CD1c-positive myeloid dendritic cell (primary cell): ENCODE results near the gene SLC9A6.

Source experiments
- DNase-seq: peaks from one replicate; pipeline ENCODE4 v3.0.0-alpha.2; 2016; ENCODE audit errors: extremely low spot score

The SLC9A6 gene

GRCh38 chrX:135985157-135985972 lies at the start of gene SLC9A6:
TSS of gene SLC9A6 (plus strand) at chrX:135985435. CDS start at chrX:135985659, 224 bp downstream.
- peak; percentile 66 for DNase-seq

- no peak for DNase-seq
Observed at GRCh38 chrX:135944486-135944885, 40.7 kb upstream of the SLC9A6 start.

- DNase-seq = no peak
Observed at GRCh38 chrX:135951291-135951690, 33.9 kb upstream of the SLC9A6 start.

- DNase-seq = no peak
Observed at GRCh38 chrX:135973025-135973547, 12.1 kb upstream of the SLC9A6 start.

- DNase-seq = peak; percentile 84
Observed at GRCh38 chrX:135973548-135974278, 11.5 kb upstream of the SLC9A6 start, which contains the start of gene MMGT1. TSS of gene MMGT1 (minus strand) at chrX:135973988. CDS start at chrX:135973675, 313 bp downstream.

DNA sequence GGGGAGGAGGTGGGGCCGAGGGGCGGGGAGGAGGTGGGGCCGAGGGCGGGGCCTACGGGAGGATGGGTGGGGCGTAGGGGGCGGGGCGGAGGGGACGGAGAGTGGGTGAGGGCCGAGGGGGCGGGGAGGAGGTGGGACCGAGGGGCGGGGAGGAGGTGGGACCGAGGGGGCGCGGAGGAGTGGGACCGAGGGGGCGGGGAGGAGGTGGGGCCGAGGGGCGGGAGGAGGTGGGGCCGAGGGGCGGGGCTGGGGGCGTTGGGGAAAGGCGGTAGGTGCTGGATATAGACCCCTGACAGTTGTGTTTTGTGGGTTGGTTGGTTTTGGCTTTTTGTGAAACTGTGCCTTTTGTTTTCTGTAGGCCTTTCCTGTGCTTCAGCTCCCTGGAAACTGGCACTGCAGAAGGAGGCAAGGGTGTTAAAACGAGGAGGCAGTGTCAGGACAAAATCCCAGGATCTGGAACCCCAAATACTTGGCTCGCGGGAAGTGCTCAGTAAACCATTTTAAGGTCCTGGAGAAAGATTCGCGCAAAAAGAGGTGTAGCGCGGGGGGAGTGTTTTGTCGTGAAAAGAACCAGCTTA lies 10.9 kb upstream of the SLC9A6 start:
- DNase-seq = no peak

GRCh38 chrX:135975421-135975820 lies 9.8 kb upstream of the SLC9A6 start:
- DNase-seq = no peak

DNA sequence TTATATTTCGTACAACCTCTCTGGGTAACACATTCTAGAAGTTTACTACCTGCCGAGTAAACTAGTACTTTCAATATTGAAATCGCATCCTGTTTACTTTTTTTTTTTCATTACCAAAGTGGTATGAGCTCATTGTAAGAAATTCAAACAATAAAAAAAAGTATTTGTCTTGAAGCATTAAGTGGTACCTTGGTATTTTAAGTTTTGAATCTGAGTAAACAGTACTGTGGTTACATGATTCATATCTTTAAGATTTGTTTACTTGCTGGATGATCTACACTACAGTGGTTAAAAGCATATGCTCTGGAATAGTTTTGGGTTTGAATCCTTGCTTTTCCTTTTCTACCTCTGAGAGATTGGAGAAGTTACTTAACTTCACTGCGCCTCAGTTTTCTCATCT lies 7.6 kb upstream of the SLC9A6 start:
- no peak for DNase-seq

GRCh38 chrX:135981010-135981409 lies 4.2 kb upstream of the SLC9A6 start:
- no peak for DNase-seq

GRCh38 chrX:135981668-135982067 lies 3.6 kb upstream of the SLC9A6 start:
- DNase-seq = no peak

DNA sequence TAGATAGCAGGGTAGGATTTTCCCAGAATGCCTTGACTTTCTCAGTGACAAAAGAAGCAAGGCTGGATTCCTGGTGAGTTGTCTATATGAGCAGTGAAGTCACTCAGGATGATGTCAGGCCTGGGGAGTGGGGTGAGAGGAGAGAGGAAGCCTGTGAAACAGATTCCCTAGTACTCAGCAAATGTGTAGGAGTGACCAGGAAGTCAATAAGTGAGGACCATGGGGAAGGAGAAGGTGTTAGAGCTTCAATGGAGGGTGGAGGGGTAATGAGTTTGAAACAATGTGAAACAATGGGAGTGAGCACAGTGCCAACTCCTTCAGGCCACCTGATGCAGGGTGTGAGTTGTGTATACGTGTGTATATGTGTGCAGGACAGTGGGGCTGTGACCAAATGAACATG lies 2.4 kb upstream of the SLC9A6 start:
- peak; percentile 56 for DNase-seq

DNA sequence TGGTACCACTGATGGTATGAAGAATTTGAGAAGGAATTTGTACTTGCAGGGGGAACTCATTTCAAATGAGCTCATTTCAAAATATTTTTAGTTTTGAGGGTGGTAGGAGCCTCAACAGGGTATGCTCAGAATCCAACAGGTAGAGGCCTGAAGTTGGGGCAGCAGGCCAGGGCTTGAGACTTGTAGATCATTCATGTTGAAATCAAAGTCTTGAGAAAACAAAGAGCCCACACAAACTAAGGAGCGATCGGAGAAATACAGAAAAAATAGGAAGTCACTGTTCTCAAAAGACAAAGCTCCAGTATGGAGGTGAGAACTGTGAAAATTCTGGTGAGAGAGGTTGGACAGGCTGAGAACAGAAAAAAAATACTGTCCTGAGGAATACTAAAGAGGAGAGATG lies 979 bp upstream of the SLC9A6 start:
- peak; percentile 18 for DNase-seq

DNA sequence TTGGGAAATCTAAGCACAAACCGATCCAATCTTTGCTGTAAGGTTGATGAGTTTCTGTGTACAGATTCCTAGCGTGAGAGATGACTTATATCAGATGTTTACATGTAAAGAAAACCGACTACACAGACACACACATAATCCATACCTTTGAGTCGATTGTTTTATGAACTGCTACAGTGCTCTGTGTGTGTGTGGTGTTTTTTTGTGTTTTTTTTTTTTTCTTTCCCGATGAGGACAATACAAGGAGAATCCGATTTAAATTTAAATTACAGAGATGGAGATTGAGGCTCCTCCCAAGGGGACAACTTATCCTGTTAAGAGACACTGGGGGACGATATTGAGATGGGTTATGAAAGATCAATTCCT lies 461 bp upstream of the SLC9A6 start:
- DNase-seq = peak; percentile 20

GRCh38 chrX:135985973-135986310 lies 707 bp downstream of the SLC9A6 start:
- no peak for DNase-seq

DNA sequence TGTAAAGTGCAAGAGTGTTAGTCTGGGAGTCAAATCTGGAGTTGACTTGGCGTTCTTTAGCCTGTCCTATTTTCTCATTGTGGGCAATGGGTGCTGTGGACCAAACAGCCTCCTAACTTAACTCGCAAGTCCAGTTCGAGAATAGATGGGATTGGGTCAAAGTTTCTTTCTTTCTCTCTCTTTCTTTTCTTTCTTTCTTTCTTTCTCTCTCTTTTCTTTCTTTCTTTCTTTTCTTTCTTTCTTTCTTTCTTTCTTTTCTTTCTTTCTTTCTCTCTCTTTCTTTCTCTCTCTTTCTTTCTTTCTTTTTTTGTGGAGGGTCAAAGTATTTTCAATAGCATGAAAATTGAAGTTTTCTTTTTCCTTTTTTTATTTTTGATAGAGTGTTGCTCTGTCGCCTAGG lies 3.0 kb downstream of the SLC9A6 start:
- no peak for DNase-seq

- no peak for DNase-seq
Observed at GRCh38 chrX:136015016-136015415, 29.8 kb downstream of the SLC9A6 start.

GRCh38 chrX:136016881-136017280 lies 31.6 kb downstream of the SLC9A6 start:
- no peak for DNase-seq

GRCh38 chrX:136019226-136019625 lies 34.0 kb downstream of the SLC9A6 start:
- DNase-seq = no peak

DNA sequence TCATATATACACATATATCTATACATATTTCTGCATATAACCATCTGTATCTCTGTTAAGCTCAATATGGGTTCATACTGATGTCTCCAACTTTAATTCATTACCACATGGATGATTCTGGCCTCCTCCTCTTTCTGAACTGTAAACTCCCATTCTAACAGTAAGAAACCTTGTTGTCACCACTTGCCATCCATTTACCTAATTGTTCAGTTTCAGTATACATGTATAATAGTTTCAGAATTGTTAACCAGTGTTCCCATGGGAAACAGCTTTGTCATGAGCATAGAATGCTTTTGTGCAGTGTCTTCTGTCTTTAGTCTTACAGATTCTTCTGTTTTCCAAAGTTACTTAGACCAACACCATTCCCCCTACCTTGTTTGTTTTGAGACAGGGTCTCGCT lies 35.9 kb downstream of the SLC9A6 start:
- no peak for DNase-seq

DNA sequence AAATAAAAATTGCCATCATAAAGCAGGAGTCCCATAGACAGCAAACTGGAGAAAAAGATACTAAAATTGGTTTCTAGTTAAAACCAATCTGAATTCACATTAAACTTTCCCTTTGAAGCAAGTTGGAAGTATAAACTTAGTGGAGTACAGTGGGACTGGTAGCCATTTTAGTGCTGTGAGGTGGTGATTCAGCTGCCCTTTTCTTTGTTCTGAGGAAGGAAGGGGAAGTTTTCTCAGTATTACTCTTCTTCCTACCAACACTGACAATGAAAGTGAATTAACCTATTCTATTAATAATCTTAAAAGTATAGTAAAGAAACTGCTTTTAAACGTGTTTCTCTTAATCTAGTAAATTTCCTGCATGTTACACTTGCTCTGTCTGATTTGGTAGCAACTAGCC lies 36.7 kb downstream of the SLC9A6 start:
- no peak for DNase-seq

DNA sequence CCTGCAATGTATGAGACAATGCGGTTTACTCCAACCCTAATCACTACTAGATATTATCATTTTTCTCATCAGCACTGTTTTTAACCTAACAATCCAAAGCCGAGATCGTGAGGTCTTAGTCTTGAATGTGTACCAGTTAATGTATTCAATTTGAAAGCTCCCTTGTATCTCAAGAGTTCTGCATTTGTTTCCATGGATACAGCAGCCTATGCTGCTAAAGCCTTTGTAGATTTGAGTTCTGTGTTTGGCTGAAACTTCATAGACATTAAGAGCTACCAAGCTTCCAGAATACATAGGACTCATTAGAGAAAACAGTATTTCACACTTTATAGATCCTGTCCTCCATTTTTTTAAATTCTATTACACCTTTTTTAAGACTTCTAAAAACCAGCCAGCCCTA lies 39.9 kb downstream of the SLC9A6 start:
- no peak for DNase-seq

DNA sequence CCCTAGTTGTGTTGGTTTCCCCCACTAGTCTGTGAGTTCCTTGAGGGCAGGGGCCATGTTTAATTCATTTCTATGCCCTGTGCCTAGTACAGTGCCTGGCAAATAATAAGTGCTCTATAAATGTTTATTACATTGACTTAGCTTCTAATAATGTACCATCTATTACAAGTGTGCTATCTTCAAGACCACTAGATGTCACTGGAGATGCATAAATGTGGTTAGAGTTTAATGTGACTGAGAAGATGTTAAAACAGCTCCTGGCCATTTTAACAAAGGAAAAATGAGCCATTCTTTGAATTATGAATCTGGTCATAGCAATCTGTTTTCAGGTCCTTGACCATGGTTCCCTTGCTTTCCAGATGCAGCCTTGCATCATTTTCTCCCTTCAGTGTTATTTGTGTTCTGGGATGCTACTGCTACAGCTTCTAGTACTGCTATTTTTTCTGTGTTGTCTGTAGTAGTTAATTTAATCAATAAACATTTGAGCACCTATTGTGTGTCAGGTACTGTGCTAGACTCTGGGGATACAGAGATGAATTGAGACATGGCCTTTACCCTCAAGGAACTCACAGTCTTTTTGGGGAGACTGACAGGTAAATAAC lies 43.2 kb downstream of the SLC9A6 start:
- peak; percentile 48 for DNase-seq
